Panc1 (cell line): ENCODE results near the gene SH3BP5.

ENCODE experiments used
- CTCF ChIP-seq: fragments of 450-650 bp; IDR thresholded peaks from 2 replicates; pipeline ENCODE4 v1.5.1; 2017; ENCODE audit warnings: mild to moderate bottlenecking
- TF ChIP-seq, protein P1 (sequence below), 2 experiments: IDR thresholded peaks; 2 replicates each; pipeline ENCODE4 v1.6.1; 2011 to 2012; ENCODE audit warnings: low read depth in 2 of 2, control low read depth in 1 of 2, low read length in 1 of 2, mild to moderate bottlenecking in 1 of 2, moderate library complexity in 1 of 2; ENCODE audit not compliant: insufficient read depth in 1 of 2

DNA sequence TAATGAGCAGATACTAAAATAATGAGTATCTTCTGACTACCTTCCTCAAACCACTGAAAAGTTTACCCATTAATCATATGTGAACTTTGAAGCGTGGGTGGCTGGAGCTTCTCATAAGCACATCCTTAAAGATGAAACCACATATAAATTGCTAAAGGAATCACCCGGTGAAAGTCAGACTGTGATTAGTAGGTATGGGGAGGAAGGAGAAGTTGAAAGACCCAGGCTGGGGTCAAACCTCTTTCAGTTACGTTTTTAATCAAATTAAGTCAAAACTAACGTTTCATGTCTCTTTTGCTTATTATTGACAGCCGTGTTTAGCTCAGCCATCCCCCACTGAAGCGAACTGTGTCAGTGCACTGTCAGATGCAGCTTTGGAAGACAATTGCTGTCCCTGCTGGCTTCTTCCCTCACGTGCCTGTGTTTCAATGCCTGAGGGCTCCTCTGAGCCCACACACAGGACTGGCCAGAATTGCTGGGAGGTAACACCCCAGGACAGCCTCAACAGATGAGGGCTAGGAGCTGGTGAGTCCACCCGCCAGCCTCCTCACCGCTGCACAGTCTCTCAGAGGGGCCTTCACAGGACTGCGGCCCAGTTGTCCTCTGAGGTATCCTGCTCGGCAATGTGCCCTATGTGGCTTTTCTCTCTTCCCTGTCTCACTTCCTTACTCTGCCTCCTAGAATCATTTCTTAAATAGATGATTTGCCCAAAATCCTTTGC, 29.3 kb upstream of the SH3BP5 start:
- TF ChIP-seq CTCF, result no peak
- TF ChIP-seq, protein P1, sequence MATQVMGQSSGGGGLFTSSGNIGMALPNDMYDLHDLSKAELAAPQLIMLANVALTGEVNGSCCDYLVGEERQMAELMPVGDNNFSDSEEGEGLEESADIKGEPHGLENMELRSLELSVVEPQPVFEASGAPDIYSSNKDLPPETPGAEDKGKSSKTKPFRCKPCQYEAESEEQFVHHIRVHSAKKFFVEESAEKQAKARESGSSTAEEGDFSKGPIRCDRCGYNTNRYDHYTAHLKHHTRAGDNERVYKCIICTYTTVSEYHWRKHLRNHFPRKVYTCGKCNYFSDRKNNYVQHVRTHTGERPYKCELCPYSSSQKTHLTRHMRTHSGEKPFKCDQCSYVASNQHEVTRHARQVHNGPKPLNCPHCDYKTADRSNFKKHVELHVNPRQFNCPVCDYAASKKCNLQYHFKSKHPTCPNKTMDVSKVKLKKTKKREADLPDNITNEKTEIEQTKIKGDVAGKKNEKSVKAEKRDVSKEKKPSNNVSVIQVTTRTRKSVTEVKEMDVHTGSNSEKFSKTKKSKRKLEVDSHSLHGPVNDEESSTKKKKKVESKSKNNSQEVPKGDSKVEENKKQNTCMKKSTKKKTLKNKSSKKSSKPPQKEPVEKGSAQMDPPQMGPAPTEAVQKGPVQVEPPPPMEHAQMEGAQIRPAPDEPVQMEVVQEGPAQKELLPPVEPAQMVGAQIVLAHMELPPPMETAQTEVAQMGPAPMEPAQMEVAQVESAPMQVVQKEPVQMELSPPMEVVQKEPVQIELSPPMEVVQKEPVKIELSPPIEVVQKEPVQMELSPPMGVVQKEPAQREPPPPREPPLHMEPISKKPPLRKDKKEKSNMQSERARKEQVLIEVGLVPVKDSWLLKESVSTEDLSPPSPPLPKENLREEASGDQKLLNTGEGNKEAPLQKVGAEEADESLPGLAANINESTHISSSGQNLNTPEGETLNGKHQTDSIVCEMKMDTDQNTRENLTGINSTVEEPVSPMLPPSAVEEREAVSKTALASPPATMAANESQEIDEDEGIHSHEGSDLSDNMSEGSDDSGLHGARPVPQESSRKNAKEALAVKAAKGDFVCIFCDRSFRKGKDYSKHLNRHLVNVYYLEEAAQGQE (IDR thresholded peaks at IDR 0.05; ENCODE audit: insufficient read depth in 1 of 2, low read depth in 2 of 2, low read length in 1 of 2), result no peak
